Measurements from ENCODE around the gene TEDDM1.

TEDDM1 gene

DNA sequence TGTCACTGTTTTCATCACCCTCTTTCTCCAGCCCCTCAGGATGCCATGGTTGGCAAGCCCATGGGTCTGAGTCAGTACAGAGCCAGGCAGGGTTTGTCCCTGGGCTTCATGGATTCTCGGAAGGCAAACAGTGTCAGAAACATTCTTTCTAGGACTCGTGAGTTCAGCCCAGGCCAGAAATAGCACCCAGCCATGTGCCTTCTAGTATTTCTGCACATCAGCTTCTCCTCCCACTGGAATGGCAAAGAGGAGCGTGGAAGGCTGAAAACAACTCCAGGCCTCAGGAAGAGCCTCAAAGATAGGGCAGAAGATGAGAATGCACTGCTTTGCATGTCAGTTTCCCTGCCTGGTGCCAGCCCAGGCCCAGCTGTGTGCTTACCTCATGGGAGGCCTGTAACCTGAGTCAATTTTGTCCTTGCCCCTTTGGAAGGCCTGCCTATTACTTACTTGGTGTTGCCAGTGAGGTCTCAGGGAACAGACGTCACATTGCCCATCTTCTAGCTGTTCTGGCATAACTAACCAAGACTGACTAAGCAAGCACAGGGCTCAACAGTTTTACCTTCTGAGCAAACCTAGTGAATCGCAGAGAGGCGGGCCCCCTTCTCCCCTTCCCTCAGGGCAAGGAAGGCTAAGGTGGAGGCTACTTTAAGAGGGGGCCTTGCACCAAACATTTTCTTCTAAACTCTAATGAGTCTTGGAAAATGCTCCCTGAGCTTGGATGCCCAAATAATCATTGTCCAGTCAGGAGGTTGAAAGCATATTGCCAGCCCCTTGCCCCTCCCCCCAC is 51.3 kb downstream of the TEDDM1 start:
- intact Hi-C loops (cut with DNase I) = no loop called here
- DNase-seq = peak in 13 of 42 donors; percentile 4 to 58 (median 21)

Measured in head of caudate nucleus (tissue), 42 donors.